Measurements from ENCODE around the gene MTCL3.

- TF ChIP-seq CTCF (IDR thresholded peaks at IDR 0.05; ENCODE audit: borderline replicate concordance, extremely low read depth, low read length, poor library complexity, severe bottlenecking) (no peak), EZH2 (IDR thresholded peaks at IDR 0.05; ENCODE audit: borderline replicate concordance, low read depth, low read length, severe bottlenecking) (no peak)
Observed at GRCh38 chr6:127533736-127534135, 14.6 kb upstream of the MTCL3 start.
